GM12878 (cell line): Measurements from ENCODE around the gene FCN2. TPM values are rescaled to one million over a fixed set of nuclear protein-coding genes. Genes with fewer than 3 reads are reported as not detected.

Source experiments
- ATAC-seq: fragments of 200-7000 bp; cut with Tn5 transposase; 3 replicates; pipeline ENCODE4 v1.9.1; 2020; ENCODE audit warnings: mild to moderate bottlenecking, moderate library complexity
- BruUV-seq: library from RNA; stranded (reverse); fragments of 400-500 nt; replicated peaks from 2 replicates; lab custom pipeline; 2021; lab: Mats Ljungman, UMichigan
- CTCF ChIA-PET: fragments of 300-600 bp; sonication (Branson Sonifier 250); formaldehyde crosslinking; extraction: SDS; loops from one replicate; lab custom pipeline; 2021; ENCODE audit warnings: inconsistent platforms; lab: Yijun Ruan, JAX
- POLR2A ChIA-PET: fragments of 350-600 bp; formaldehyde crosslinking; extraction: SDS; loops from one replicate; lab custom pipeline; 2021; ENCODE audit warnings: inconsistent platforms; lab: Charles Lee
- RAD21 ChIA-PET: fragments of 300-600 bp; sonication (Branson Sonifier 250); formaldehyde crosslinking; loops from one replicate; lab custom pipeline; 2023; ENCODE audit warnings: antibody characterized with exemption; ENCODE audit not compliant: unreplicated experiment; lab: Charles Lee
- SMC1A ChIA-PET: fragments of 300-600 bp; sonication (Branson Sonifier 250); formaldehyde crosslinking; loops from one replicate; lab custom pipeline; 2023; ENCODE audit not compliant: unreplicated experiment, uncharacterized antibody; lab: Charles Lee
- DNase-seq: peaks from one replicate; pipeline ENCODE4 v3.0.0-alpha.2; 2011; ENCODE audit warnings: low read depth, low spot score
- FAIRE-seq: peaks from 3 replicates; lab custom pipeline; 2011; peaks lifted over from hg19 to GRCh38; lab: Jason Lieb, UNC
- H2AFZ ChIP-seq: 2 replicates; pipeline ENCODE4 v1.6.0; 2011; ENCODE audit warnings: low read depth, low read length, control low read depth; ENCODE audit not compliant: control insufficient read depth
- H3K27ac ChIP-seq: 2 replicates; pipeline ENCODE4 v1.5.1; 2011; ENCODE audit warnings: control low read depth; ENCODE audit not compliant: control insufficient read depth, insufficient read depth
- H3K27me3 ChIP-seq, 2 experiments: replicated peaks in 1 of 2; 2 replicates each; pipeline versions ENCODE4 v1.6.0 to v1.6.1; 2011; ENCODE audit warnings: low read length in 1 of 2; ENCODE audit not compliant: control insufficient read depth in 2 of 2, insufficient read depth in 2 of 2
- H3K36me3 ChIP-seq, 2 experiments: 2 replicates each; pipeline ENCODE4 v1.5.1; 2011; ENCODE audit warnings: low read length in 1 of 2; ENCODE audit not compliant: control insufficient read depth in 2 of 2, insufficient read depth in 2 of 2
- H3K4me1 ChIP-seq: 2 replicates; pipeline ENCODE4 v1.6.1; 2011; ENCODE audit warnings: mild to moderate bottlenecking, low read length, moderate library complexity, mixed read lengths; ENCODE audit not compliant: control insufficient read depth, insufficient read depth
- H3K4me2 ChIP-seq: 2 replicates; pipeline ENCODE4 v1.6.0; 2011; ENCODE audit warnings: control low read depth; ENCODE audit not compliant: control insufficient read depth, insufficient read depth
- H3K4me3 ChIP-seq: fragments of 200-600 bp; sonication (generic); 2 replicates; pipeline ENCODE4 v1.5.1; 2016
- H3K79me2 ChIP-seq: 2 replicates; pipeline ENCODE4 v1.6.0; 2011; ENCODE audit warnings: low read length; ENCODE audit not compliant: control insufficient read depth, insufficient read depth
- H3K9ac ChIP-seq: 2 replicates; pipeline ENCODE4 v1.8.0; 2011; ENCODE audit warnings: low read length, control low read depth, mixed read lengths; ENCODE audit not compliant: control insufficient read depth, insufficient read depth
- H3K9me3 ChIP-seq: replicated peaks from 3 replicates; pipeline ENCODE4 v1.5.1; 2011; ENCODE audit warnings: mild to moderate bottlenecking, low read length; ENCODE audit not compliant: control insufficient read depth, insufficient read depth
- H4K20me1 ChIP-seq: 2 replicates; pipeline ENCODE4 v1.6.0; 2011; ENCODE audit not compliant: control insufficient read depth, insufficient read depth
- CHD2 ChIP-seq: IDR thresholded peaks from 2 replicates; pipeline ENCODE4 v1.6.1; 2011; ENCODE audit warnings: low read depth, low read length, improper control_type of control experiment, borderline replicate concordance
- FOXM1 ChIP-seq: IDR thresholded peaks from 2 replicates; pipeline ENCODE4 v1.6.1; 2012; ENCODE audit warnings: low read depth, mild to moderate bottlenecking, inconsistent platforms, low read length, moderate library complexity
- KAT2A ChIP-seq: conservative IDR thresholded peaks from 2 replicates; pipeline ENCODE4 v1.6.1; 2011; ENCODE audit warnings: low read depth, low read length; ENCODE audit not compliant: control insufficient read depth
- MXI1 ChIP-seq: fragments of 150-350 bp; IDR thresholded peaks from 2 replicates; pipeline ENCODE4 v1.6.1; 2011; ENCODE audit warnings: low read depth, mild to moderate bottlenecking, inconsistent platforms, low read length, improper control_type of control experiment
- NR2C2 ChIP-seq: IDR thresholded peaks from 2 replicates; pipeline ENCODE4 v1.6.1; 2011; ENCODE audit warnings: borderline replicate concordance, low read depth; ENCODE audit not compliant: control insufficient read depth, insufficient read length
- RELA ChIP-seq: fragments of 450-650 bp; IDR thresholded peaks from 2 replicates; pipeline ENCODE4 v1.8.0; 2014; ENCODE audit warnings: borderline replicate concordance; ENCODE audit not compliant: partially characterized antibody
- SREBF2 ChIP-seq: IDR thresholded peaks from 2 replicates; pipeline ENCODE4 v1.6.1; 2012; ENCODE audit warnings: mild to moderate bottlenecking, low read length
- SUZ12 ChIP-seq: fragments of 200-600 bp; sonication (generic); IDR thresholded peaks from one replicate; pipeline ENCODE4 v1.6.1; 2018; ENCODE audit warnings: antibody characterized with exemption, mild to moderate bottlenecking; ENCODE audit not compliant: unreplicated experiment
- TCF12 ChIP-seq: IDR thresholded peaks from 2 replicates; pipeline ENCODE4 v1.6.1; 2011; ENCODE audit warnings: low read depth, mild to moderate bottlenecking, low read length
- WGBS: methylation state at CpG from one replicate; pipeline ENCODE4 v1.1.6; 2016; ENCODE audit warnings: low lambda C conversion rate; ENCODE audit not compliant: insufficient replicate concordance, insufficient coverage; ENCODE audit errors: missing lambda C conversion rate; 5-methylcytosine and 5-hydroxymethylcytosine counted together
- in situ Hi-C: fragments of 300-500 bp; cut with MboI; formaldehyde crosslinking; loops from 9 replicates; pipeline ENCODE4 v1.14.3; 2018; ENCODE audit warnings: mixed read lengths
- intact Hi-C: fragments of 100-400 bp; cut with micrococcal nuclease; formaldehyde crosslinking; loops from one replicate; pipeline ENCODE4 v1.14.2; 2022; ENCODE audit not compliant: unreplicated experiment
- polyA plus RNA-seq, 11 experiments: library from polyadenylated mRNA; depleted of rRNA in 4 of 11; unstranded in 6 of 11; stranded (reverse) in 5 of 11; fragments of >200 nt; fragmentation: Nextera tagmentation in 4 of 11; fragmentation: Illumina TruSeq in 1 of 11; extraction: Ambion mirVana in 4 of 11; extraction: Trizol in 1 of 11; gene quantifications; 1 replicate in 1 of 11; 2 replicates in 10 of 11; pipeline versions ENCODE4 v1.2.1 to v1.2.3, GENCODE V29; 2011 to 2016; ENCODE audit warnings: inconsistent platforms in 2 of 11, missing spikeins in 2 of 11, low read depth in 1 of 11
- total RNA-seq, 4 experiments: library from RNA; depleted of rRNA in 3 of 4; stranded (reverse); fragments of >200 nt in 3 of 4; fragmentation: Illumina TruSeq in 1 of 4; extraction: Trizol in 1 of 4; gene quantifications; 2 replicates each; pipeline versions ENCODE4 v1.2.1 to v1.2.3, GENCODE V29; 2013 to 2021
- TF ChIP-seq, protein P1 (sequence below): fragments of 450-650 bp; IDR thresholded peaks from 2 replicates; pipeline ENCODE4 v1.6.1; 2016; ENCODE audit warnings: mild to moderate bottlenecking
- TF ChIP-seq, protein P2 (sequence below): fragments of 450-650 bp; IDR thresholded peaks from 2 replicates; pipeline ENCODE4 v1.6.1; 2017; ENCODE audit warnings: antibody characterized with exemption, mild to moderate bottlenecking, moderate library complexity
- TF ChIP-seq, protein P3 (sequence below): IDR thresholded peaks from 2 replicates; pipeline ENCODE4 v1.6.1; 2011; ENCODE audit warnings: borderline replicate concordance, low read depth, mild to moderate bottlenecking, moderate library complexity, mixed read lengths, low read length; ENCODE audit not compliant: insufficient read depth; ENCODE audit errors: extremely low read length
- TF ChIP-seq, protein P4 (sequence below), 3 experiments: IDR thresholded peaks in 2 of 3; conservative IDR thresholded peaks in 1 of 3; 2 replicates each; pipeline ENCODE4 v1.5.1; 2011; ENCODE audit warnings: low read depth in 3 of 3, low read length in 3 of 3, mild to moderate bottlenecking in 3 of 3, control low read depth in 2 of 3, moderate library complexity in 2 of 3, inconsistent platforms in 1 of 3, mixed read lengths in 1 of 3; ENCODE audit not compliant: control insufficient read depth in 2 of 3, insufficient read depth in 1 of 3; ENCODE audit errors: extremely low read depth in 1 of 3

FCN2 gene
- total and polyA plus RNA-seq, 10 of the 15 experiments (the other 5 are each of a cell fraction or from before 2014, with no cell fraction given): not detected

DNA sequence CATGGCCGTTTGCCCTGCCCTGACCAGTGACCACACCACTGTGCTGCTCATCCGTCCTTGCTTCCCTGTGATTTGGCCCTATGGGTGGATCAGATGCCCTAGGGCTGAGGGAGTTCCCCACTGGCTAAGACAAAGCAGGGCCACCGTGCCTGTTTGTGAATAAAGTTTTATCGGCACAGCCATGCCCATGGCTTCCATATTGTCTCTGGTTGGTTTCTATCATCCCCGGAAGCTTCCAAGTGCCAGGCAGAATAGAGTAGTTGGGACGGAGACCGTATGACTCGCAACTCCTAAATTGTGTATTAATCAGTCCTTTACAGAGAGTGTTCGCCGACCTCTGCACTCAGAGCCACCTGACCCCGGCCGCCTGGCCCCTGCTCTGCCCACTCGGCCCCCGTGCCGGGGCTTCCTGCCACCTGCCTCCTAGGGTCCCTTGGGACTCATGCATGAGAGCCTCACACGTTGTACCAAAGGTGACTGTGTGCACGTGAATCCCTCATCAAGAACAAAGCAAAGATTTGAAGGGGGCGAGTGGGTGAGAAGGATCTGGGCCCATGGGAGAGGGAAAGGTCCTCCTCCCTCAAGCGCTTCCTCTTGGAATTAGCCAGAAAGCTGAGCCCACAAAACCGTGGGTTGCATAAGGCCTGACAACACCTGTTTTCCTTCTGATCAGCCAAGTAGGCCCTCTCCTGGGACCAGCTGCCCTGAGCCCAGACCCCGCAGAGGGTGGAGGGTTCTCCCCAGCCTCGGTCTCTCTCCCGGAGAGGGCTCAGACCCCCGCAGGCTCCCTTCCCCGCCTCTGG, 11.7 kb upstream of the FCN2 start:
- intact Hi-C loops (no loop called here), in situ Hi-C loops (no loop called here)
- Histone ChIP-seq H3K79me2 (no peaks in the 10 kb centered on the region), H3K36me3 (no peaks in the 10 kb centered on the region), H3K27ac (no peak overlapping the region), H3K27me3 (no peaks in the 10 kb centered on the region), H3K9ac (no peak overlapping the region), H4K20me1 (no peaks in the 10 kb centered on the region), H3K4me3 (no peak overlapping the region), H3K4me2 (no peak overlapping the region), H3K4me1 (peaks cover 6% of the 10 kb centered on the region; the same call in 1 of the 2 replicates), H3K9me3 (peaks cover 4% of the 10 kb centered on the region; the same call in 2 of the 3 replicates), H2AFZ (peak overlapping the region; percentile 43)
- WGBS: 19% methylated on average over 25 of the region's 25 CpGs
- no TSS peak for BruUV-seq
- FAIRE-seq: no peak
- DNase-seq: no peak
- ChIA-PET POLR2A (no interaction called here), SMC1A (interaction anchor here (1.5 kb wide), 1 partner anchor 11 kb away, joined by 4 read pairs; no protein-coding TSS in a partner anchor), RAD21 (interaction anchor here (0.8 kb wide), 1 partner anchor 11 kb away, joined by 3 read pairs; no protein-coding TSS in a partner anchor), CTCF (interaction anchor here (0.6 kb wide), 1 partner anchor 160 kb away, joined by 3 read pairs; no protein-coding TSS in a partner anchor)
- ATAC-seq: no peak
- TF ChIP-seq, protein P1, sequence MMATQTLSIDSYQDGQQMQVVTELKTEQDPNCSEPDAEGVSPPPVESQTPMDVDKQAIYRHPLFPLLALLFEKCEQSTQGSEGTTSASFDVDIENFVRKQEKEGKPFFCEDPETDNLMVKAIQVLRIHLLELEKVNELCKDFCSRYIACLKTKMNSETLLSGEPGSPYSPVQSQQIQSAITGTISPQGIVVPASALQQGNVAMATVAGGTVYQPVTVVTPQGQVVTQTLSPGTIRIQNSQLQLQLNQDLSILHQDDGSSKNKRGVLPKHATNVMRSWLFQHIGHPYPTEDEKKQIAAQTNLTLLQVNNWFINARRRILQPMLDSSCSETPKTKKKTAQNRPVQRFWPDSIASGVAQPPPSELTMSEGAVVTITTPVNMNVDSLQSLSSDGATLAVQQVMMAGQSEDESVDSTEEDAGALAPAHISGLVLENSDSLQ: no peak
- TF ChIP-seq SREBF2: no peak
- TF ChIP-seq, protein P2, sequence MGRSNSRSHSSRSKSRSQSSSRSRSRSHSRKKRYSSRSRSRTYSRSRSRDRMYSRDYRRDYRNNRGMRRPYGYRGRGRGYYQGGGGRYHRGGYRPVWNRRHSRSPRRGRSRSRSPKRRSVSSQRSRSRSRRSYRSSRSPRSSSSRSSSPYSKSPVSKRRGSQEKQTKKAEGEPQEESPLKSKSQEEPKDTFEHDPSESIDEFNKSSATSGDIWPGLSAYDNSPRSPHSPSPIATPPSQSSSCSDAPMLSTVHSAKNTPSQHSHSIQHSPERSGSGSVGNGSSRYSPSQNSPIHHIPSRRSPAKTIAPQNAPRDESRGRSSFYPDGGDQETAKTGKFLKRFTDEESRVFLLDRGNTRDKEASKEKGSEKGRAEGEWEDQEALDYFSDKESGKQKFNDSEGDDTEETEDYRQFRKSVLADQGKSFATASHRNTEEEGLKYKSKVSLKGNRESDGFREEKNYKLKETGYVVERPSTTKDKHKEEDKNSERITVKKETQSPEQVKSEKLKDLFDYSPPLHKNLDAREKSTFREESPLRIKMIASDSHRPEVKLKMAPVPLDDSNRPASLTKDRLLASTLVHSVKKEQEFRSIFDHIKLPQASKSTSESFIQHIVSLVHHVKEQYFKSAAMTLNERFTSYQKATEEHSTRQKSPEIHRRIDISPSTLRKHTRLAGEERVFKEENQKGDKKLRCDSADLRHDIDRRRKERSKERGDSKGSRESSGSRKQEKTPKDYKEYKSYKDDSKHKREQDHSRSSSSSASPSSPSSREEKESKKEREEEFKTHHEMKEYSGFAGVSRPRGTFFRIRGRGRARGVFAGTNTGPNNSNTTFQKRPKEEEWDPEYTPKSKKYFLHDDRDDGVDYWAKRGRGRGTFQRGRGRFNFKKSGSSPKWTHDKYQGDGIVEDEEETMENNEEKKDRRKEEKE: no peak
- TF ChIP-seq TCF12: 0 out of 2 replicates have a peak, but pooled peaks have one; percentile 40
- TF ChIP-seq RELA: no peak
- TF ChIP-seq, protein P3, sequence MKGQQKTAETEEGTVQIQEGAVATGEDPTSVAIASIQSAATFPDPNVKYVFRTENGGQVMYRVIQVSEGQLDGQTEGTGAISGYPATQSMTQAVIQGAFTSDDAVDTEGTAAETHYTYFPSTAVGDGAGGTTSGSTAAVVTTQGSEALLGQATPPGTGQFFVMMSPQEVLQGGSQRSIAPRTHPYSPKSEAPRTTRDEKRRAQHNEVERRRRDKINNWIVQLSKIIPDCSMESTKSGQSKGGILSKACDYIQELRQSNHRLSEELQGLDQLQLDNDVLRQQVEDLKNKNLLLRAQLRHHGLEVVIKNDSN: no peak
- no peak for TF ChIP-seq MXI1
- TF ChIP-seq CHD2: no peak
- no peak for TF ChIP-seq FOXM1
- TF ChIP-seq, protein P4, sequence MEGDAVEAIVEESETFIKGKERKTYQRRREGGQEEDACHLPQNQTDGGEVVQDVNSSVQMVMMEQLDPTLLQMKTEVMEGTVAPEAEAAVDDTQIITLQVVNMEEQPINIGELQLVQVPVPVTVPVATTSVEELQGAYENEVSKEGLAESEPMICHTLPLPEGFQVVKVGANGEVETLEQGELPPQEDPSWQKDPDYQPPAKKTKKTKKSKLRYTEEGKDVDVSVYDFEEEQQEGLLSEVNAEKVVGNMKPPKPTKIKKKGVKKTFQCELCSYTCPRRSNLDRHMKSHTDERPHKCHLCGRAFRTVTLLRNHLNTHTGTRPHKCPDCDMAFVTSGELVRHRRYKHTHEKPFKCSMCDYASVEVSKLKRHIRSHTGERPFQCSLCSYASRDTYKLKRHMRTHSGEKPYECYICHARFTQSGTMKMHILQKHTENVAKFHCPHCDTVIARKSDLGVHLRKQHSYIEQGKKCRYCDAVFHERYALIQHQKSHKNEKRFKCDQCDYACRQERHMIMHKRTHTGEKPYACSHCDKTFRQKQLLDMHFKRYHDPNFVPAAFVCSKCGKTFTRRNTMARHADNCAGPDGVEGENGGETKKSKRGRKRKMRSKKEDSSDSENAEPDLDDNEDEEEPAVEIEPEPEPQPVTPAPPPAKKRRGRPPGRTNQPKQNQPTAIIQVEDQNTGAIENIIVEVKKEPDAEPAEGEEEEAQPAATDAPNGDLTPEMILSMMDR (IDR thresholded peaks at IDR 0.05 in 2 of 3, conservative IDR thresholded peaks at IDR 0.05 in 1 of 3; ENCODE audit: control insufficient read depth in 2 of 3, extremely low read depth in 1 of 3, insufficient read depth in 1 of 3, low read depth in 3 of 3, low read length in 3 of 3): no peak
- no peak for TF ChIP-seq NR2C2
- TF ChIP-seq SUZ12: no peak
- no peak for TF ChIP-seq KAT2A
